HG03558 (cell line): ENCODE measurements around the gene TRIOBP.

ENCODE experiments used
- ATAC-seq: cut with Tn5 transposase; IDR thresholded peaks from one replicate; pipeline ENCODE4 v1.9.1; 2021; ENCODE audit warnings: moderate number of reproducible peaks; ENCODE audit not compliant: unreplicated experiment; ENCODE audit errors: extremely low read depth

The TRIOBP gene

DNA sequence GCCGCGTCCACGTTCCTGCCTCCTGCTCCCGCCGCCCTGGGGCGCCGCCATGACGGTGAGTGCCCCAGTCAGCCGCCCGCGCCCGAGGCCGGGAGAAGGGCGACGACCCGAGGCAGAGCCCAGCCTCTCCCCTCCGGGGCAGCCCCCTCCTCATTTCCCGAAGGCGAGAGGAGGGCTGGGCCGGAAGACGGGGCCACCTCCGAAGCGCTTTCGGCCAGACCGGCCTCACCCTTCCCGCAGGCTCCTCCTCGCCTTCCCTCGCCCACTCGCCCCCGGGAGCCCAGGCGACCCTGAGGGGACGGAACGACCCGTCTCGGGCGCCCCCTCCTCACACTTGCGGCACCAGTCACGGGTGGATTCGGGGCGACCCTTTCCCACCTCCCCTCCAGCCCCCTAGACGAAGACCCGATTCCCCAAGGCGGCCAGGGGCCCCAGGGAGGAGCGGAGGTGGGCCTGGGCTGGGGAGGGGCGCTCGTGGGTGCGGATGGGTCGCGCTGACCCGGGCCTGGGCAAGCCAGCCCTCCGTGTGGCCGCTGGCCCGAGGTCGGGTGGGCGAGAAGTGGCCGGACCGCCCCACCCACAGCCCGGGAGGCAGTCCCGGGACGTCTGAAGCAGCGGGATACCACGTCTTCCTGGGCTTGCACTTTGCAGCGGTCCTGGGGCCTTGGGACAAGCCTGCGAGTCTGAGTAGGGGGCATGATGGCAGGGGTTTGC is 49.7 kb downstream of the TRIOBP start:
- ATAC-seq = no peak

DNA sequence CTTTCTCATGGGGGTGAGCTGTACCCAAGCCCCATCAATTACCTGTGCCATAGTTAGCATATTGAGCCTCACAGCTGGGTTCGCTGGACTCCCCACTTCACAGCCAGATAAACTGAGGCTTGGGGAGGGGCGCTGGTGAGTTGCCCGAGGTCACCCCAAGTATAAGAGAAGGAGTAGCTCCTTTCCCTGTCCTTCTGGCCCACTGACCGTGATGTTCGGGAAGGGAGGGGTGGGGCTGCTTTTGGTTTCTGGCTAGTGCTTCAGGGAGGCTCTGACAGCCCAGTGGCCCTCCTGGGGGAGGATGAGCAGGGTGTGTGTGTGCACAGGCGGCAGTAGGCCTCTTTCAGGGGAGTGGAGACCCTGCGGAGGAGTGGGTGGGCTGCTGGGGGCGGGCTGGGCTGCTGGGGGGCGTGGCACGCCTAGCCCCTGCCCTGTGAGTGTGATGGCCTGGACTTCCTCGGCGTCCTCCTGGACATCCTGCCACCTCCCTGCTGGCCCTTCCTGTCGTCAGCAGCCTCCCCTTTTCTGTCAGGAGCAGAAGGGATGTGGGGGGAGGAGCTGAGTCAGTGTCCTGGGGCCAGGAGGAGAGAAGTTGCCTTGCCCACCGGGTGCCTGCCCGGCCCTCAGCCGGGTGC is 50.3 kb downstream of the TRIOBP start:
- ATAC-seq = no peak

DNA sequence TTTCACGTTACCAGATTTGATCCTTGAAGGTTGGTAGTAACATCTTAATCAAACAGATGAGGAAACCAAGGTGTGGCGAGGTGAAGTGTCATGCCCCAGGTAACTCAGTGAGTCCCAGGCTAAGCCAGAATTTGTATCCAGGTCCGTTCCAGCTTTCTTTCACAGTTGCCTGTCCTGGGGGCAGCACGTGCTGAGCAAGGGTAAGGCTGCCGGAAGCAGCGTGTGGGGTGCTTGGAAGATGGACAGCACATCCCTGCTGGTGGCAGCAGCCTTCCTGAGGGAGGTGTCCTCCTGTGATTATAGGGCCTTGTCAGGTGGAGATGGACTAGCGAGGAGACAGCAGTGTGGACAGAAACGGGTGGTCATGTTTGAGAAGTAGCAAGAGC is 50.9 kb downstream of the TRIOBP start:
- no peak for ATAC-seq

DNA sequence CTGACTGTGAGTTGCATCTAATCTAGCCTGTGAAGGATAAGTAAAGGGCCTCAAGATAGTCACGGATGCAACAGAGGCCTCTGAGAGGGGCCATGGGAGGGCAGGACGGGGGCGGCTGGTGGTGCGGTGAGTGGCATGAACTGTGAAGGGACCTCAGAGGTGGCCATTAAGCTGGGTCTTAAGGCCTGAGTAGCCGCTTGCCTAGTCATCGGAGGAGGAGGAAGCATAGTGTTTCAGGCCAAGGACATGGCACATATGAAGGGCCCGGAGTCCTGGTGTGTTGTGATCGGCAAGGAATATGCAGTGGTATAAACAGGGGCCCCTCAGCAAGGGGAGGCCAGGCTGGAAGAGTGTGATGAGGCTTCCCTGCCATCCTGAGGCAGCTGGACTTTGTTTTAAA is 51.8 kb downstream of the TRIOBP start:
- ATAC-seq = no peak

DNA sequence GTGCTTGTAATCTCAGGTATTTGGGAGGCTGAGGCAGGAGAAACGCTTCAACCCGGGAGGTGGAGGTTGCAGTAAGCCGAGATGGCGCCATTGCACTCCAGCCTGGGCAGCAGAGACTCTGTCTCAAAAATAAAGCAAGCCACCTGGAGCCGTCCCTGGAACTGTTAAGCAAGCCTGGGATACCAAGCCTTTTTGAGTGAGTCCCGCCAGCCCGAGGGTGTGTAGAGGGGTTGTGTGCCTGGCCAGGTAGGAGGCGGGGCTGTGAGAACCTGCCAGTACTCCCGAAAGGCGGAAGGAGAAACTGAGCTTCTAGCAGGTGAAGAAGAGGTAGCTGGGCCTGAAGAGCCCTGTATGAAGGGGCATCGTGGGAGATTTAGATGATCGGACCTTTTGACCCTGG is 52.4 kb downstream of the TRIOBP start:
- no peak for ATAC-seq

DNA sequence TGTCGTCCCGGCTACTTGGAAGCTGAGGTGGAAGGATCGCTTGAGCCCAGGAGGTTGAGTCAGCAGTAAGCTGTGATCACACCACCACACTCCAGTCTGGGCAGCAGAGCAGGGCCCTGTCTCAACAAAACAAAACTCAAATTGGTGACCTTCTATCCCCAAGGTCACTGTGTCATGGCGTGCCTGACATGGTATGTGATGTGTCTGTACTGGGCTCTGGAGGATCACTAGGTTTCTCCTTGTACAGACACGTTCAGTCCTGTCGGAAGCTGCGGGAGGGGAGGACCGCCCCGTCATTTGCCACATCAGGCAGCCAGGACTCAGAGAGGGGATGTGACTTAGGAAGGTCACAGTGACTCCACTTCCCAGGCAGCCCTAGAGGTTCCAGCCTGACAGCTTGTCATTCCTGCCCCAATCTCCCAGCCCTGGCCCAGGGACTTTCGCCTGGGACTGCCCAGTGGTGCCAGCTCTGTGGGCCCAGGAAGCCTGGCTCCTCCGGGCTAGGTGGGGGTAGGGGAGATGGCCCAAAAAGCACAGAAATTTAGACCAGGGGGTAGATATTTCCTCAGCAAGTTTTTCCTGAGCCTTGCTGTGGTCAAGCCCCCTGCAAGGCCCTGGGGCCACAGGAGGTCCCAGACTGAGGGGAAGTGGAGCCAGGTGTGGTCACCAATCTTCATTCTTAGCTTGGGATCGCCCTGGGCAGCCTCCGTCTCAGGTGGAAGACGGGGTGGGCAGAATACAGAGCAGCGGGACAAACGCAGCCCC is 53.2 kb downstream of the TRIOBP start:
- ATAC-seq = no peak

DNA sequence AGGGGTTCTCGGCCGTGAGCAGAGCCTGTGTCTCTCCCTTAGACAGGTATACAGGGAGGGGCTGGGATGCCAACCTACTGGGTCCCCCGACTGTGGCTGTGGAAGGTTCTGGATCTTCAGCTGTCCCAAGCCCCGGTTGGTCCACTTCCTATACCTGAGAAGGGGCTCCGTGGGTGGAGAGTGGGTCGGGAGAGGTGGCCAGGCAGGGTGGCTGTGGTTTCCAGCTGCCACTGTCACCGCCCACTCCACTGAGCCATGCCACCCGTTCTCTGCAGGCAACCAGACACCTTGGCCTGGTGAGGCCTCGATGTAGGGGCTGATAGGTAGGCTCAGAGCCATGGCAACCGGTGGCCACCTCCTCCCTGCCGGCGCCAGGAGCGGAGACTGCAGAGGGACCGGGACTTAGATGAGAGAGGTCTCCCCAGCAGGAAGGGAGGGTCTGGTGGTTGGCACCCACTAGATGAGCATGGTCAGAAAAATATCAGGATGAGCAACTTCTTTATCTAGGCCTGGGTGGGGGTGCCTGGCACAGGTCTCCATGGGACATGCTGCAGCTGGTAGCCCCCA is 53.8 kb downstream of the TRIOBP start:
- no peak for ATAC-seq

DNA sequence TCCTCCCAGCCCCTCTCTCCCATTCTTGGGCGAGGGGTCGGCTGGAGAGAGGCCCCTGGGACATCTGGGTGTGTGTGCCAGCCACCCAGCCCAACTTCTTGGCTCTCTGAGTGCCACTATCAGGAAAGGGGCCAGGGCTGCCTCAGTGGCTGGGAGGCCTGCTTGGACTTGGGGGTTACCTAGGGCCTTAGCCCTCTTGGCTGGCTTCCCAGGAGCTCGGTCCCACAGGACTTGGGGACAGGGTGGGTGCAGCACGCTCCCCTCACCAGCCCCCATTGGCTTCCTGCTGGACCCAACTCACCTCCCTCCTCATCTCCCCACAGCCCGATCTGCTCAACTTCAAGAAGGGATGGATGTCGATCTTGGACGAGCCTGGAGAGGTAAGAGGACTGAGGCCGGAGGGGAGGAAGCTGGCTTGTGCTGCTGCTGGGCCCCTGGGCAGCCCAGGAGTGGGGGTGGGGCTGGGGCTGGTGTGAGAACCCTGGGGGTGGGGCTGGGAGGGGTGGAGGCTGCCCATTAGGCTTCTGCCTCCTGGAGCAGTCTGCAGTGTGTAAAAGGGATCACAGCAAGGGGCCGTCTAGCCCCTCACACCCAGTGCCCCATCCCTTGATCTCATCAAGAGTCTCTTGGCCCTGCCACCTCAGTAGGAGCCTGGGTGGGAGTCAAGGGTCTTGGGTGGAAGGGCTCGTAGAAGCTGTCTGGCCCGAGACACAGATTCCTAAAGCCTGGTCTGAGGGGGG is 54.8 kb downstream of the TRIOBP start:
- ATAC-seq = no peak

DNA sequence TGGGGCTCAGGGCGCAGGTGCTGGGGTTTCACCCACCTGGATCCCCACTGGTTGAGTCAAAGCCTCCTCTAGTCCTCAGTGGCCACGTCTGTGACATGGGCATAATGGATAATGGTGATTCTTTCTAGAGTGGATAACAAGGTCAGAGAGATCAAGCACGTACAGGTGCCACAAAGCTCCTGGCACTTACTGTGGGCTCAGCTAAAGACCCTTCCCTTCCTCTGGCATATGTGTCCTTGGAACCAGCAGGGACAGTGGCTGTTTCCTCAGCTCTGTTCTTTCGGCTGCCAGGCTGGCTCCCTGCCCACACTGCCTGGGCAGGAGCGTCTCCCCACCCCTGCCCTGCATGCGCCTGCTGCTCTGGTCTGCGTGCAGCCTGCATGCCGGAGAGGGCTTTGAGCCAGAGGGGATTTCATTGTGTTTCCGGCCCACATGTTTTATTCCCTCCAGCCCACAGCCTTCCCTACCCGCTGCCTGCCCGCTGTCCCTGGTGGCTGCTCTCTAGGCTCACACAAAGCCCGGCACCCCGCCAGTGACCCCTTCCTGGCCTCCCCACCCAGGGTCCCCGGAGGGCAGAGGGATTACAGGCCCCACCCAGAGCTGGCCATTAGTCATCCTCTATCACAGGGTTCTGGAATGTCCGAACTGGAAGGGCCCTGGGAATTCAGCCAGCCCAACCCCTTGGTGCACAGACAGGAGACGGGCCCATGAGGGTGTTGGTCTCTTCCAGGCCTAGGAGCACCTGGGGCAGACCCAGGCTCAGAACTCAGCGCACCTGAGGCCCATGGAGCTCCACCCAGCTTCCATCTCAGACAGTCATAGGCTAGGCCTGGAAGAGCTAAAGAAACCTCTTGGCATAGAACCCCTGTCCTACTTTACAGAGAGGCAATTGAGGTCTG is 55.6 kb downstream of the TRIOBP start:
- ATAC-seq = no peak

DNA sequence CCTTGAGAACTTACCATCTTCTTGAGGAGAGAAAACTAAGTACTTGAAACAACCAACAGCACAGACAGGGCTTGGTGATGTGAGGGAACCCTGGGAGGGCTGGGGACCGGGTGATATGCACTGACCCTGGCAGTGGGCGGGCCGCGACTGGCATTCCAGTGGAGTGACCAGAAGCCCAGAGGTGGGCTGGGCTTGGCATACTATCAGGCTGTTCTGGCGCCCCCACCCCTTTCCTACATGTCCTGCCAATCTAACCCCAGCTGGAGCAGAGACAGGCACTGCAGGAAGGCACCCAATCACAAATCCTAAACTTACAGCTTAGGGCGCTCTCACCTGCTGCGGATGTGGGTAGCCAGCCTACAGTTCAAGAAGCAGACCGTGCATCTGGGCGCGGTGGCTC is 56.9 kb downstream of the TRIOBP start:
- no peak for ATAC-seq

DNA sequence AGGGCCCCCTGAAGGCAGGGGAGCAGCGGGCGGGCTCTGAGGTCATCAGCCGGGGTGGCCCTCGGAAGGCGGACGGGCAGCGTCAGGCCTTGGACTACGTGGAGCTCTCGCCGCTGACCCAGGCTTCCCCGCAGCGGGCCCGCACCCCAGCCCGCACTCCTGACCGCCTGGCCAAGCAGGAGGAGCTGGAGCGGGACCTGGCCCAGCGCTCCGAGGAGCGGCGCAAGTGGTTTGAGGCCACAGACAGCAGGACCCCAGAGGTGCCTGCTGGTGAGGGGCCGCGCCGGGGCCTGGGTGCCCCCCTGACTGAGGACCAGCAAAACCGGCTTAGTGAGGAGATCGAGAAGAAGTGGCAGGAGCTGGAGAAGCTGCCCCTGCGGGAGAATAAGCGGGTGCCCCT is 60.8 kb downstream of the TRIOBP start:
- ATAC-seq = no peak

DNA sequence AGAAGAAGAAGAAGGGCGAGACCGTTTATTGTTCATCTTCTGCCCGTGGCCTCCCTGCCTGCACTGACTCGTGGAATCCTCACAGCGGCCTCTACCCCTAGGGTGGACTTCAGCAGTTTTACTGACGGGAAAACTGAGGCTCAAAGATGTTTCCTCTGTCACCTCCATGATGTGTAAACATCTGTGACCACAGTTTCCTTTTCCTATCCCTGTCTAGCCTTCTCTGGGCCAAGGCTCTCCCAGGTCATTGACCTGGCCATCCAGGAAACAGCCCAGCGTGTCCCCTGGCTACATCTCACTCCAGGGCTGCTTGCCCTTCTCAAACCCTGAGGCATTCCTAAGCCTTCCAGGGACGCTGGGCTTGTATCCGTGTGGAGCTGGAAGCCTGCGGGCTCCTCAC is 61.8 kb downstream of the TRIOBP start:
- no peak for ATAC-seq

DNA sequence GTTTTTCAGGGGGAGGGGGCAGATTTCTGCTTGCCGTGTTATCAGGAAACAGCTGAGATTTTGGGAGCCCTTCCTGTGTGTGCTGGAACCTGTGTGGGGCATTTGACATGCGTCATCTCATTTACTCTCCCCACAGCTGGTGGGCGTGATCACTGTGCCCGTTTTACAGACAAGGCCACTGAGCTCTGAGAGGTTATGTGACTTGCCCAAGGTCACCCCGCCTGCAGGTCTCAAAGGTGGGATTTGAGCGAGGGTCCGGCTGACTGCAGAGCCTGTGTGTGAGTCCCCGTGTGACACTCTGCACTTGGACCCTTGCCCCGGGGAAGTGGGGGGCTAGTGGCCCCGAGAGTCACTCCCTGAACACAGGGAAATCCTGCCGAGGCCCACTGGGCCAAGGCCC is 62.4 kb downstream of the TRIOBP start:
- ATAC-seq = no peak

DNA sequence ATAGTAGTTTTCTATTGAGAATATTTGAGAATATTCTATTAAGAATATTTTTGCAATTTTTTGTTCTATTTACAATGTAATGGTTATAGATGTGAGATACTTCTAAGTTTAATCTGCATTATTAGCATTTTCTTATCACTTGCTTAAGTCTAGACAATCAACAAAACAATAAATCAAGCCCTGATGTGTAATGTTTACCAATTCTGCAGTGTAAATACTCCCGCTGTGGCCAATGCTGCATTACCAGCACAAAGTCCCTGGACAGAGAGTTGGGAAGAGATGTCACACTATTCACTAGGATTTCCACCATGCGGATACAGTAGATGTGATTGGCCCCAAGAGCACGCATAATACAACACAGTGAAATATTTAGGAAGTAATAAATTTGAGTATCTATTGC is 63.3 kb downstream of the TRIOBP start:
- ATAC-seq = no peak

DNA sequence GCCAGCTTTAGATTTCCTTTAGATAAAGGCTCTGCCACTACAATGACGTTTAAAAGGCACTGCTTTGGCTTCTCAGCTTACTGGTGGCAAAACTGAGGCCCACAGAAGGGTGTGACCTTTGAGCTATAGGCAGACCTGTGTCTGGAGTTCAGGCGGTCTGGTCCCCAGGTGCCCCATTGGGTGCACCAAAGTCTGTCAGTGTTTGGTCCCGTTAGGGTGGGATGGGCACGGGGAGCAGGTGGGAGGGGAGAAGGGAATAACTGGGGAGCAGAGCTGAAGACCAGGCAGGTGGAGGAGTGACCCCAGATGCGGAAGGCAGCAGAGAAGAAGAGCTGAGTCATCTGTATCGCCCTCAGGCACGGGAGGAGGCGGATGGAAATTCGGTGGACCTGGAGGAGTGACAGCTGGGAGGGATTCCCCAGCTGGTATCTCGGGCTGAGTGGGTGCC is 65.6 kb downstream of the TRIOBP start:
- no peak for ATAC-seq

DNA sequence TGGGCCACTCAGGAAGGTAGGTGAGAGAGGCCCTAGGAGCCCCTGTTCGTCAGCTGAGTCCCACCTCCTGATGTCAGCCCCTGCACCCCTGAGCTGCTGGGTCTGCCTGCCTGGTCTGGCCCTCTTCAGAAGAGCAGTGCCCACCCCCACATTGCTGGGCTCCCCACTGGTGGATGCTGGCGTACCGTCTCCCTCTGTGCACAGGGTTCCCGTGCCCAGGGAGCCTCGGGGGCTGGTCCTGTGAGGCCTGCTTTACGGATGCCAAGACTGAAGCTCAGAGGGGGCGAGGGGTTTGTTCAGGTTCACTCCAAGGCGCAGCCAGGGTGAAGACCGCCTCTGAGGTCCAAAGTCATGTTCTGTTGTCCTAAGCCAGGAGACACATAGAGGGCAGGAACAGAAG is 66.2 kb downstream of the TRIOBP start:
- no peak for ATAC-seq

DNA sequence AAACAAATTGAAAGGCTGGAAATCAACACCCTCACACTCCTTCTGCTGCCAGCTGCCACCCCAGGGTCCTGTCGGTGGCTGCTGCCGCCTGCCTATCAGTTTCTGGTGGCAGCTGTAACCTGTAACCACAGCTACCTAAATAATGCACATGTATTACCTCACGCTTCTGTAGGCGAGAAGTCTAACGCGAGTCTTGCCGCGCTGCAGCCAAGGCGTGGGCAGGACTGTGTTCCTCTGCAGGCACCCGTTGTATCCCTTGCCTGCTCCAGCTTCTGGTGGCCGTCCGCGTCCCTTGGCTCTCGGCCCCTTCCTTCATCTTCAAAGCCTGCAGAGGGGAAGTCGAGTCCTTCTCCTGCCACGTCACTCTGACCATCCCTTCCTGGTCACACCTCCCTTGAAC is 66.8 kb downstream of the TRIOBP start:
- ATAC-seq = no peak

DNA sequence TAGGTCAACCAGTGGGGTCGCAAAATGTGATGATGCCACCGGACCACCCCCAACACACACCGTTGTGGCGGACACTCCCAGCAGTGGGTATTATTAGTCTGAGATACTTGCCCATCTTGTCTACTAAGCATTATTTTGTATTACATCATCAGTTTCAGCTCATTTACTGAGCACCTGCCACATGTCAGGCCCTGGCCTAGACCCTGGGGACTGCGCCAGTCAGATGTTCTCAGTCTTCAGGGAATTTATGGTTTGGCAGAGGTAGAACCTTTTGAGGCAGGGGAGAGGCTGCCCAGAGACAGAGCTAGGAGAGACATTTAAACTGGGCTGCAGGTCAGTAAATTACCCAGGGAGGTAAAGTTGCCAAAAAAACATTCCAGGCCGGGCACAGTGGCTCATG is 67.8 kb downstream of the TRIOBP start:
- ATAC-seq = no peak

DNA sequence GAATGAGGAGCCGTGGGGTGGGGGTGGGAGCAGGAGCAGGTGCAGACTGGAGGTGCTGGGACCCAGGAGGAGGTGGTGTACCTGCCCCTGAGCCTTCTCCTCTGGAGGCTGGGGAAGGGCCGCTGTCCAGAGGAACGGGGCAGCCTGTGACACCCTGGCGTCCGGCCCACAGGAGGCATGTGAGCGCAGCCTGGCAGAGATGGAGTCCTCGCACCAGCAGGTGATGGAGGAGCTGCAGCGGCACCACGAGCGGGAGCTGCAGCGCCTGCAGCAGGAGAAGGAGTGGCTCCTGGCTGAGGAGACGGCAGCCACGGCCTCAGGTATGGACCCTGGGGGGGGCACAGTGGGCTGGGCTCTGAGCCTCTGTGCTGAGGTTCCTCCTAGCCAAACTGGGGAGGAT is 68.7 kb downstream of the TRIOBP start:
- no peak for ATAC-seq
